GM21825 (cell line): Measurements from ENCODE around the gene FANK1.
"Not testable (repeated sequence)": the region's sequence is repeated elsewhere in the genome, so short reads cannot be mapped to it uniquely, and the experiment has no call there.

ENCODE experiments used
- ATAC-seq: cut with Tn5 transposase; IDR thresholded peaks from one replicate; pipeline ENCODE4 v1.9.1; 2021; ENCODE audit warnings: mild to moderate bottlenecking, moderate library complexity; ENCODE audit not compliant: unreplicated experiment

FANK1 gene

DNA sequence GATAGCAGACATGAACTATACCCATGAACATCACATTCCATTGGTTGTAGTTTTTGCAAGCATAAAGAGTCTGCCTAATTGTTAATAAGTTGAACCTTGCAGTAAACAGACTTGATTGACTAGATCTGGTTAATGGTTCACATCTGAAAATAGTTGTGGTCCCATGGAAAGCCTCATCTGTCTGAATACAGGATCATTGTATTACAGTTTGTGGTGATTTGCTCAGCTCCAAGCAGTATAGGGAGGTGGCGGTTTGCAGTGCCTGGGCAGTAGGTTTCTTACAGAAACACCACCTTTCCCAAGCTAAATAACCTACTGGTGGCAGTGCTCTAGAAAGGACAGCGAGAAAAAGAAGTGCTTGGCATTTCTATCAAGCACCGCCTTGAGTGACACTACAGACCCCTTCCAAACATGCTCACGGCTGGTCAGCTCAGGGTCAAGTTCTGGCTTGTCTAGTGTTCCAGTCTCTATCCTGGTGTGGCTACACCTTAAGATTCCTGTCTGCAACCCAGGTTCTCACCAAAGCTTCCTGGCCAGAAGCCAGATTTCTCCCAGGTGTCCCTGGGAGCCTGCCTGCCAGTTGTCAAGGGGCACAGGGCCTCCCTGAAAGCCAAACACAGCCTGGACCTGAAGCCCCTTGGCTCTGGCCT is 119.9 kb downstream of the FANK1 start:
- ATAC-seq, result no peak

DNA sequence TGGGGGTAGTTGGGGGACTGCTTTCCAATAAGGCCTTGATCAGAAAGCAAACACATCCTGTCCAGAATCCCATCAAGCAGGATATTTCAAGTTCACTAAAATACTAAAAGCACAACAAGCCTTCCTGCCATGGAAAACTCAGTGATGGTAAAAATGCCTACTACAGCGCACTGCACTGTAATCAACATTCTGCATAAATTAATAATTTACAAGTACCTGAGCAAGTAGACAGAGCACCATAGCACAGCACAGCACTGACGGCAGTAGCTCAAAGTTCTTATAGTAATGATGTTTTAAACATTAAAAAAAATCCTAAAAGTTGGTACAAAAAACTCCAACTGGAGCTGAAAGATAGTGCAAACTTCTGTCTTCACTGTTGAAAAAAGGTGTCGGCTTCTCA is 120.5 kb downstream of the FANK1 start:
- no peak for ATAC-seq

DNA sequence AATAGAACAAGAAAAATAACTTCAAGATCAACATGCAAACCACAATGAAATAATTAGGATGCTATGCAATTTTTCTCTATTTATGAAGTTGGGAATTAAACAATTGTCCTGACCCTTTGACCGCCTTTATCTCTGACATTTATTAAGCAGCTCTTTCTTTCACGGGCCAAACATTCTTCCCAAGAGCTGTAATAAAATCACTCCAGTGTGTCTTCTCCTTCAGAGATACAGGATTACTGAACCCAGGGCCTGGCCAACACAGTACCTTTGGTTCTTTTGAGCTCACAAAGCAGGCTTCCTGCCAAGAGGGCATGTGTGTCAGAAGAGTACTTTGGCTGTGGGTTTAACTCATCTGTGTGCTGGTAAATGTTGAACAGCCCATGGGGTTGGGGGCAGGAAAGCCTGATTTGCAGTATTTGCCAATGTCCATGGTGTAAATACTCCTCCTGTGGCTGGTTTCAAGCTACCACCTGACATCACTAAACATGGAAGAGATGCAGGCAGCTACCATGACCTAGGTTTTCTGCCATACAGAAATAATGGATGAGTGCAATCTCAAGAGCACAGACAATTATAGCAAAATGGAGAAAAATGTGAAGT is 121.7 kb downstream of the FANK1 start:
- no peak for ATAC-seq

DNA sequence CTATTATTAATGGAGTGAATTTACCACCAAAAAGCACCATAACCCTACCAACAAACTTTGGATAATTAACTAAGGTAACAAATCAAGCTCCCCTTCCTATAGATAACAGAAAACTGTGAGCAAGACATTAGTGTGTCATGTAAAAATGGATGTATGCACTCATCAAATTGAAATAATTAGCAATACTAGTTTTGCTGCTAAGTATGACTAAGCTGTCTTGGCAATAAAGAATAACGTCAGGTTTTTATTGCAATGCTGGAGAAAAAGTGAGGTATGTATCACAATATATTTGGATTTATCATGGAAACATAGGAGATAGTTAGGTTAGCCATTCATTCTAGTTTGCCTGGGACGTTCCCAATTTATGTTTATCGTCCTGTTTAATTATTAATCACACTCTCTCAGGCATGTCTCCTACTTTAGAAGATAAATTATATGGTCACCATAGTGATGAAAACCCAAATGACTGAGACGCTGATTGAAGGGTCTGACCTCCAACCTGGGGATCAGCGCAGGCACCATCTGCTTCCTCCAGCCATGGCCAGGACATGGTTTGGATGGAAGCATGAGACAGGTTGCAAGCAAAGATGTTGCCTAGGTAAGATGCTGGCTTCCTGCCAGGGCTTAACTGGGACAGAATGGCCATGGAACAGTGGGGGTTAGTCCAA is 125.6 kb downstream of the FANK1 start:
- no peak for ATAC-seq

GRCh38 chr10:126022841-126023240 is 126.5 kb downstream of the FANK1 start:
- ATAC-seq, result no peak

GRCh38 chr10:126027692-126028091 is 131.3 kb downstream of the FANK1 start:
- no peak for ATAC-seq

DNA sequence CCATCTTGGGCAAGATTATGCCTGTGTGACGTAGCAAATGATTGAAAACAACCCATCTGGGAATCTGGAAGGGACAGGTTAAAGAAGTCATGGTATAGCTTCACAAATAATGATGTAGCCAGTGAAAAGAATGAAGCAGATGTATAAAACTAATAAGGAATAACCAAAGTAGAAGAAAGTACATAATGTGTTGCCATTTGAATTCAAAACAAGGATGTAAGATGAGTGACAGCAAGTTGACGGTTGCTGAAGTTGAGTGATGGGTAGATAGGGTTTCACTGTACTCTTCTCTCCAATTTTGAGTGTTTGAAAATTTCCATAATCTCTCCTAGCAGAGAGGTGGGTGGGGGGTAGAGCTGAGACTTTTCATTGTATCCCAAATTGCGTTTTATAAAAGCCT is 133.6 kb downstream of the FANK1 start:
- no peak for ATAC-seq

- ATAC-seq, result no peak
These were observed 138.2 kb downstream of the FANK1 start for GRCh38 chr10:126034586-126034985.

GRCh38 chr10:126036515-126036914 is 140.2 kb downstream of the FANK1 start:
- no peak for ATAC-seq

DNA sequence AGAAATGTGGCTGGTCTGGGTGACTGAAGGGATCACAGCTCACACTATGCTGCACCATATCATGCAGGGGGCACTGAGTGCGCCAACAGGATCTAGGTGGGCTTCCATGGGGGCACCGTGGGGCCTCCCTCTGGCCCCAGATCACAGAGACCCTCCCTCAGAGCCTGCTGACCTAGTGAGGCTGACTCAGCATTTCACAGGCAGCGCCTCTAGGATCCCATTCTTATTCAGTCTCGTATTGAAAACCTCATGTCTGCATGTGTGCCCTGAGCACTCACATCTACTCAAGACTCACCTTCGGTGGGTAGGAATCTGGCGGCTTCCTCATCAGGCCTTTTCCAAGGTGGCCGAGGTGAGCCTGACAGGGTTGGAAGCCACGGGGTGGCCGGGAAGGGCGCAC is 141.6 kb downstream of the FANK1 start:
- no peak for ATAC-seq

DNA sequence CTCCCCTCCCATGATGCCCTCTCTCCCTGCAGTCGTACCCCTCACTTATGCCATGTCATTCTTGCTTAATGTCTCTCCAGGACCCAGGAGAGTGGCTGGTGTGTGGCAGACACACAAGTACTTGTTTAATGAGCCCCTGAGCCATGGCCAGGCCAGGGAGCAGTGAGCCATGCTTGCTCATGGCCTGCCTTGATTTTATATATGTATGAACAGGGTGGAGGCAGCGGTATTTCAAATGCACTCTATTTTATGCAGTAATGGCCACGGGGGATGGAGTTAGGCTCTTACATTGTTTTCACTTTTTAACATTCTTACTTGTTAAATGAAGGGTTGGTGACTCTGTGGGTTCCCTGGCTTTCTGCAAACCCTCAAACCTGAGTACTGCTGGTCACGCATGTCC is 144.8 kb downstream of the FANK1 start:
- ATAC-seq, result no peak

GRCh38 chr10:126041804-126042231 is 145.5 kb downstream of the FANK1 start:
- peak; percentile 98 for ATAC-seq

GRCh38 chr10:126042354-126042753 is 146.0 kb downstream of the FANK1 start:
- no peak for ATAC-seq

GRCh38 chr10:126042906-126043305 is 146.5 kb downstream of the FANK1 start:
- ATAC-seq, result no peak

GRCh38 chr10:126043389-126043788 is 147.0 kb downstream of the FANK1 start:
- ATAC-seq, result no peak

- no peak for ATAC-seq
These were observed 149.5 kb downstream of the FANK1 start for GRCh38 chr10:126045861-126046260.

- no peak for ATAC-seq
These were observed 150.5 kb downstream of the FANK1 start for GRCh38 chr10:126046831-126047230.

DNA sequence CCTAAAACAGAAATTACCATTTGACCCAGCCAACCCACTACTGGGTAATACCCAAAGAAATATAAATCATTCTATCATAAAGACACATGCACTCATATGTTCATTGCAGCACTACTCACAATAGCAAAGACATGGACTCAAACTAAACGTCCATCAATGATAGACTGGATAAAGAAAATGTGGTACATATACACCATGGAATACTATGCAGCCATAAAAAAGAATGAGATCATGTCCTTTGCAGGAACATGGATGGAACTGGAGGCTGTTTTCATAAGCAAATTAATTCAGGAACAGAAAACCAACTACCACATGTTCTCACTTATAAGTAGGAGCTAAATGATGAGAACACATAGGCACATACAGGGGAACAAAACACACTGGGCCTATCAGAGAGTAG is 151.4 kb downstream of the FANK1 start:
- ATAC-seq, result not testable (repeated sequence)

- ATAC-seq, result no peak
These were observed 153.7 kb downstream of the FANK1 start for GRCh38 chr10:126049759-126050700.

DNA sequence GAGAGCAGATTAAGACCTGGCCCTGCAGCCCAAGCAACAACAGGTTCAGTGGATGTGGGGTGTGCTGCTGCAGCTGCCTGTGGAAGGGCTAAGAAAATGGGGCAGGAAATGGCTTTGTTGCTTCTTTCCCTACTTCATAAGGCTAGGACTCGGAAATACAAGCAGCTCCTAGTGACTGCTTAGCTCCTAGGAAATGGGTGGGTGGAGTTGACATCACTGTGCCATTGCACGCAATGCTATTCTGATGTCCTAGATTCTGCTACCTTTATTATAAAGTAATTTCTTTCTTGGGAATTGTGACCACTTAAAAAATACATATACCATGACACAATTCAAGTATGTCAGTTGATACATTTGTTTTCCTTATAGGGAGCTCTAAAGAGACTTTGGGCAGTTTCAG is 155.8 kb downstream of the FANK1 start:
- no peak for ATAC-seq

DNA sequence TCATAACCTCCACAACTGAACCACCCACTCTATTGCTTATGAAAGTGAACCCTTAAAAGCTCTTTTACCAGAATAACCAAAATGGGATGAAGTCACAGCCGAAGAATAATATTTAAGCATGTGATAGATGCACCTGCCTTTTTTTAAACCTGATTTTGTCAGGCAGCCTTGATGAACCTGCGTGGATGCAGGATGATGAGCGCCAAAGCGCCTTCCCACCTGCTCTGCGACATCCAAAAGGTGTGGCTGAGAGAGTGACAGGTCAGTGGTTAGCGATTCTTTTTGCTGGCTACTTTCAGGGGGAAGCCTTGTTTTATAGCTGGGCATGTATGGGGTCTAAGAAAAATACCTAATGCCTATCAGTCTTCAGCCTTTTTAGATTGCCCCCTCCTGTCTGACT is 157.8 kb downstream of the FANK1 start:
- no peak for ATAC-seq
